HepG2 (cell line): ENCODE data around the gene ATXN2.
"Not testable (repeated sequence)": the region's sequence is repeated elsewhere in the genome, so short reads cannot be mapped to it uniquely, and the experiment has no call there.

Experiments
- E2F1 ChIP-seq: sonication (generic); formaldehyde crosslinking; IDR thresholded peaks from 2 replicates; pipeline ENCODE4 v1.5.0; 2020; ENCODE audit warnings: missing genetic modification reagents
- FOXA3 ChIP-seq: IDR thresholded peaks from 2 replicates; pipeline ENCODE4 v1.6.1; 2016; ENCODE audit warnings: missing genetic modification reagents, missing compliant biosample characterization
- HDAC6 ChIP-seq: fragments of 200-600 bp; sonication (generic); IDR thresholded peaks from 2 replicates; pipeline ENCODE4 v1.7.0; 2017; ENCODE audit warnings: mild to moderate bottlenecking, antibody characterized with exemption, low read length, low read depth
- KLF9 ChIP-seq: IDR thresholded peaks from 2 replicates; pipeline ENCODE4 v1.6.1; 2016; ENCODE audit warnings: low read depth
- TBX3 ChIP-seq: fragments of 450-650 bp; IDR thresholded peaks from 2 replicates; pipeline ENCODE4 v1.6.1; 2017; ENCODE audit warnings: antibody characterized with exemption, mild to moderate bottlenecking, inconsistent platforms, borderline replicate concordance
- XBP1 ChIP-seq: sonication (generic); formaldehyde crosslinking; IDR thresholded peaks from 2 replicates; pipeline ENCODE4 v1.5.0; 2020; ENCODE audit warnings: missing genetic modification reagents
- ZNF143 ChIP-seq: sonication (generic); formaldehyde crosslinking; IDR thresholded peaks from 2 replicates; pipeline ENCODE4 v1.4.0; 2020; ENCODE audit warnings: missing genetic modification reagents
- ZNF431 ChIP-seq: sonication (generic); formaldehyde crosslinking; IDR thresholded peaks from 2 replicates; pipeline ENCODE4 v1.9.0; 2022; ENCODE audit warnings: missing genetic modification reagents, low read depth, mild to moderate bottlenecking, borderline replicate concordance
- ZNF792 ChIP-seq: IDR thresholded peaks from 2 replicates; pipeline ENCODE4 v1.6.1; 2016
- TF ChIP-seq, protein P1 (sequence below): sonication (generic); formaldehyde crosslinking; IDR thresholded peaks from 2 replicates; pipeline ENCODE4 v1.5.0; 2020; ENCODE audit warnings: mild to moderate bottlenecking, missing genetic modification reagents, moderate library complexity
- TF ChIP-seq, protein P2 (sequence below): sonication (generic); formaldehyde crosslinking; IDR thresholded peaks from 2 replicates; pipeline ENCODE4 v1.4.0; 2020; ENCODE audit warnings: missing genetic modification reagents

- TF ChIP-seq, protein P1, sequence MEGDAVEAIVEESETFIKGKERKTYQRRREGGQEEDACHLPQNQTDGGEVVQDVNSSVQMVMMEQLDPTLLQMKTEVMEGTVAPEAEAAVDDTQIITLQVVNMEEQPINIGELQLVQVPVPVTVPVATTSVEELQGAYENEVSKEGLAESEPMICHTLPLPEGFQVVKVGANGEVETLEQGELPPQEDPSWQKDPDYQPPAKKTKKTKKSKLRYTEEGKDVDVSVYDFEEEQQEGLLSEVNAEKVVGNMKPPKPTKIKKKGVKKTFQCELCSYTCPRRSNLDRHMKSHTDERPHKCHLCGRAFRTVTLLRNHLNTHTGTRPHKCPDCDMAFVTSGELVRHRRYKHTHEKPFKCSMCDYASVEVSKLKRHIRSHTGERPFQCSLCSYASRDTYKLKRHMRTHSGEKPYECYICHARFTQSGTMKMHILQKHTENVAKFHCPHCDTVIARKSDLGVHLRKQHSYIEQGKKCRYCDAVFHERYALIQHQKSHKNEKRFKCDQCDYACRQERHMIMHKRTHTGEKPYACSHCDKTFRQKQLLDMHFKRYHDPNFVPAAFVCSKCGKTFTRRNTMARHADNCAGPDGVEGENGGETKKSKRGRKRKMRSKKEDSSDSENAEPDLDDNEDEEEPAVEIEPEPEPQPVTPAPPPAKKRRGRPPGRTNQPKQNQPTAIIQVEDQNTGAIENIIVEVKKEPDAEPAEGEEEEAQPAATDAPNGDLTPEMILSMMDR (CRISPR knock-in tag), result not testable (repeated sequence)
- not testable (repeated sequence) for TF ChIP-seq HDAC6; TBX3; XBP1; E2F1 (CRISPR knock-in tag); ZNF431 (CRISPR knock-in tag); ZNF792 (CRISPR knock-in tag); FOXA3 (CRISPR knock-in tag); KLF9; ZNF143 (CRISPR knock-in tag)
- TF ChIP-seq, protein P2, sequence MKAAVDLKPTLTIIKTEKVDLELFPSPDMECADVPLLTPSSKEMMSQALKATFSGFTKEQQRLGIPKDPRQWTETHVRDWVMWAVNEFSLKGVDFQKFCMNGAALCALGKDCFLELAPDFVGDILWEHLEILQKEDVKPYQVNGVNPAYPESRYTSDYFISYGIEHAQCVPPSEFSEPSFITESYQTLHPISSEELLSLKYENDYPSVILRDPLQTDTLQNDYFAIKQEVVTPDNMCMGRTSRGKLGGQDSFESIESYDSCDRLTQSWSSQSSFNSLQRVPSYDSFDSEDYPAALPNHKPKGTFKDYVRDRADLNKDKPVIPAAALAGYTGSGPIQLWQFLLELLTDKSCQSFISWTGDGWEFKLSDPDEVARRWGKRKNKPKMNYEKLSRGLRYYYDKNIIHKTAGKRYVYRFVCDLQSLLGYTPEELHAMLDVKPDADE, result not testable (repeated sequence)
Measured at GRCh38 chr12:111507258-111507657, 91.9 kb downstream of the ATXN2 start.
